ENCODE data around the gene HIPK2. TPM values are rescaled to one million over a fixed set of nuclear protein-coding genes. Genes with fewer than 3 reads are reported as not detected.

Gene HIPK2
- total and polyA plus RNA-seq, 2 donors (not counting 3 experiments of a cell fraction or from before 2014, with no cell fraction given): 9.0 to 43.8 TPM

DNA sequence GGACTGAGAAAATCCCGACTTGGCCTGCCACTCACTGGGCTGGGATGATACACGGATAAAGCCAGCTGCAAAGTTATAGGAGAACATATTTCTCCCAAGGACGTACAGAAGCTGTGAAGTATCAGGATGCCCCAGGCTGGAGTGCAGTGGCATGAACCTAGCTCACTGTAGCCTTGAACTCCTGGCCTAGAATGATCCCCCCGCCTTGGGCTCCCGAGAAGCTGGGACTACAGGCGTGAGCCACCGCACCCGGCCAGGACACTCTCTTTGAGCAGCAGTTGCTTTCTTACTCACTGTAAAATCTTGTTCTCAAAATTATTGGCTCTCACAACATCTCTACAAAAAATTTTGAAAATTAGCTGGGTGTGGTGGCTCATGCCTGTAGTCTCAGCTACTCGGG lies 203.9 kb downstream of the HIPK2 start:
- no peaks in the 10 kb centered on the region for H3K4me1 ChIP-seq (ENCODE audit: control insufficient read depth, extremely low read depth, insufficient read depth, low read length)
- H3K9me3 ChIP-seq (replicated peaks; ENCODE audit: control insufficient read depth, insufficient read depth, low read length): no peaks in the 10 kb centered on the region
- H3K36me3 ChIP-seq (ENCODE audit: control insufficient read depth in 2 of 2, extremely low read depth in 1 of 2, insufficient read depth in 2 of 2, low read length in 2 of 2): peaks cover 0 to 9% of the 10 kb centered on the region in 2 experiments
- intact Hi-C loops (cut with micrococcal nuclease) (no loop called here), dilution Hi-C loops (cut with MboI; ENCODE audit: extremely low pct_ligation_motif_present, low sequenced_read_pairs) (no loop called here)
- no peaks in the 10 kb centered on the region for H3K9me1 ChIP-seq (replicated peaks; ENCODE audit: control insufficient read depth, extremely low read depth, insufficient read depth, low read length)
- H3K9ac ChIP-seq (replicated peaks; ENCODE audit: extremely low read depth, insufficient read depth, low read length): no peak overlapping the region
- H4K20me1 ChIP-seq (replicated peaks; ENCODE audit: control insufficient read depth, extremely low read depth, insufficient read depth, low read length): no peaks in the 10 kb centered on the region
- no TSS peak for BruUV-seq (replicated peaks)
- H3K27ac ChIP-seq (ENCODE audit: insufficient read depth, low read depth, low read length): no peak overlapping the region
- no peaks in the 10 kb centered on the region for H3K79me2 ChIP-seq (ENCODE audit: control insufficient read depth, insufficient read depth, low read length)
- DNase-seq (ENCODE audit: low read depth, low spot score): no peak
- H3K4me3 ChIP-seq (replicated peaks in 1 of 3; ENCODE audit: insufficient read depth in 1 of 3, low read depth in 1 of 3, low read length in 3 of 3): no peak overlapping the region
- no peak overlapping the region for H2AFZ ChIP-seq (ENCODE audit: low read depth, low read length)
- H3K27me3 ChIP-seq (ENCODE audit: control insufficient read depth in 2 of 2, insufficient read depth in 2 of 2, low read length in 2 of 2): no peaks in the 10 kb centered on the region
- no peak for FAIRE-seq
- ChIA-PET POLR2A (interaction anchor here (0.6 to 0.7 kb wide), 3 partner anchors 44 to 1008 kb away, joined by 4 read pairs; no protein-coding TSS in a partner anchor), CTCF (interaction anchor here (0.8 kb wide), 1 partner anchor 28 kb away, joined by 3 read pairs; no protein-coding TSS in a partner anchor)
- no peak for TF ChIP-seq FOS (IDR thresholded peaks at IDR 0.05; ENCODE audit: borderline replicate concordance, insufficient read depth, low read length)
- TF ChIP-seq JUN (IDR thresholded peaks at IDR 0.05; ENCODE audit: borderline replicate concordance, insufficient read depth, insufficient read length, low read depth): no peak
- no peak for TF ChIP-seq EZH2 (IDR thresholded peaks at IDR 0.05; ENCODE audit: borderline replicate concordance, low read depth, low read length, severe bottlenecking)
- no peak for TF ChIP-seq POLR2AphosphoS5 (IDR thresholded peaks at IDR 0.05; ENCODE audit: insufficient read depth, low read depth, low read length)
- TF ChIP-seq, protein P1, sequence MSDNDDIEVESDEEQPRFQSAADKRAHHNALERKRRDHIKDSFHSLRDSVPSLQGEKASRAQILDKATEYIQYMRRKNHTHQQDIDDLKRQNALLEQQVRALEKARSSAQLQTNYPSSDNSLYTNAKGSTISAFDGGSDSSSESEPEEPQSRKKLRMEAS (IDR thresholded peaks at IDR 0.05; ENCODE audit: insufficient read depth, insufficient read length): no peak
- TF ChIP-seq, protein P2, sequence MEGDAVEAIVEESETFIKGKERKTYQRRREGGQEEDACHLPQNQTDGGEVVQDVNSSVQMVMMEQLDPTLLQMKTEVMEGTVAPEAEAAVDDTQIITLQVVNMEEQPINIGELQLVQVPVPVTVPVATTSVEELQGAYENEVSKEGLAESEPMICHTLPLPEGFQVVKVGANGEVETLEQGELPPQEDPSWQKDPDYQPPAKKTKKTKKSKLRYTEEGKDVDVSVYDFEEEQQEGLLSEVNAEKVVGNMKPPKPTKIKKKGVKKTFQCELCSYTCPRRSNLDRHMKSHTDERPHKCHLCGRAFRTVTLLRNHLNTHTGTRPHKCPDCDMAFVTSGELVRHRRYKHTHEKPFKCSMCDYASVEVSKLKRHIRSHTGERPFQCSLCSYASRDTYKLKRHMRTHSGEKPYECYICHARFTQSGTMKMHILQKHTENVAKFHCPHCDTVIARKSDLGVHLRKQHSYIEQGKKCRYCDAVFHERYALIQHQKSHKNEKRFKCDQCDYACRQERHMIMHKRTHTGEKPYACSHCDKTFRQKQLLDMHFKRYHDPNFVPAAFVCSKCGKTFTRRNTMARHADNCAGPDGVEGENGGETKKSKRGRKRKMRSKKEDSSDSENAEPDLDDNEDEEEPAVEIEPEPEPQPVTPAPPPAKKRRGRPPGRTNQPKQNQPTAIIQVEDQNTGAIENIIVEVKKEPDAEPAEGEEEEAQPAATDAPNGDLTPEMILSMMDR (IDR thresholded peaks at IDR 0.05; ENCODE audit: extremely low read depth in 1 of 2, insufficient read depth in 1 of 2, low read depth in 1 of 2, low read length in 2 of 2): no peak
- TF ChIP-seq POLR2A (IDR thresholded peaks at IDR 0.05; ENCODE audit: low read depth, low read length): no peak
- TF ChIP-seq MYC (IDR thresholded peaks at IDR 0.05; ENCODE audit: low read depth, low read length): no peak
- TF ChIP-seq GATA2 (IDR thresholded peaks at IDR 0.05; ENCODE audit: insufficient read depth, insufficient read length, low read depth, low read length): no peak
- H3K4me2 ChIP-seq (ENCODE audit: insufficient read depth, low read length): no peak overlapping the region

Measured in endothelial cell of umbilical vein (primary cell).